OCI-LY7 (cell line): ENCODE data around the gene NRG2. TPM values are rescaled to one million over a fixed set of nuclear protein-coding genes. Genes with fewer than 3 reads are reported as not detected.

ENCODE experiments used
- BruUV-seq: library from RNA; stranded (reverse); fragments of 400-500 nt; replicated peaks from 2 replicates; lab custom pipeline; 2021; lab: Mats Ljungman, UMichigan
- CTCF ChIA-PET: fragments of 300-600 bp; sonication (Branson Sonifier 250); formaldehyde crosslinking; loops from one replicate; lab custom pipeline; 2022; ENCODE audit warnings: antibody characterized with exemption; ENCODE audit not compliant: unreplicated experiment; lab: Charles Lee
- POLR2A ChIA-PET: fragments of 300-600 bp; sonication (Branson Sonifier 250); formaldehyde crosslinking; loops from one replicate; lab custom pipeline; 2022; ENCODE audit warnings: antibody characterized with exemption; lab: Charles Lee
- DNase-seq: peaks from one replicate; pipeline ENCODE4 v3.0.0-alpha.2; 2015; ENCODE audit warnings: low spot score
- H2AFZ ChIP-seq: fragments of 200-600 bp; sonication (generic), shearing (Covaris generic); 2 replicates; pipeline ENCODE4 v1.6.1; 2014; ENCODE audit warnings: mild to moderate bottlenecking, antibody characterized with exemption, low read length, moderate library complexity
- H3K27ac ChIP-seq: fragments of 200-600 bp; sonication (generic); 2 replicates; pipeline ENCODE4 v1.5.1; 2014; ENCODE audit warnings: mixed run types, low read depth, mild to moderate bottlenecking, moderate library complexity, low read length, inconsistent platforms; ENCODE audit not compliant: poor library complexity, severe bottlenecking
- H3K36me3 ChIP-seq: fragments of 200-600 bp; sonication (generic); 2 replicates; pipeline ENCODE4 v1.6.1; 2014; ENCODE audit warnings: mild to moderate bottlenecking, antibody characterized with exemption, low read length, moderate library complexity, mixed read lengths; ENCODE audit not compliant: insufficient read depth
- H3K4me1 ChIP-seq: fragments of 200-600 bp; sonication (generic); 2 replicates; pipeline ENCODE4 v1.5.1; 2014; ENCODE audit warnings: mild to moderate bottlenecking, low read length; ENCODE audit not compliant: insufficient read depth, poor library complexity, severe bottlenecking
- H3K4me2 ChIP-seq: fragments of 200-600 bp; sonication (generic); 2 replicates; pipeline ENCODE4 v1.6.1; 2014; ENCODE audit warnings: mild to moderate bottlenecking, low read length
- H3K4me3 ChIP-seq: fragments of 200-600 bp; sonication (generic); 2 replicates; pipeline ENCODE4 v1.5.1; 2014; ENCODE audit warnings: mild to moderate bottlenecking, low read depth, low read length; ENCODE audit not compliant: poor library complexity, severe bottlenecking
- H3K79me2 ChIP-seq: fragments of 200-600 bp; sonication (generic); 2 replicates; pipeline ENCODE4 v1.6.1; 2016; ENCODE audit warnings: low read depth, mild to moderate bottlenecking, low read length, moderate library complexity, mixed read lengths; ENCODE audit not compliant: insufficient read depth
- H3K9me2 ChIP-seq: fragments of 200-600 bp; sonication (generic); 2 replicates; pipeline ENCODE4 v1.6.1; 2016; ENCODE audit warnings: mild to moderate bottlenecking, low read length, mixed read lengths; ENCODE audit not compliant: insufficient read depth
- H3K9me3 ChIP-seq: fragments of 200-600 bp; sonication (generic); 2 replicates; pipeline ENCODE4 v1.6.1; 2014; ENCODE audit warnings: mild to moderate bottlenecking, mixed run types, low read length, mixed read lengths
- H4K20me1 ChIP-seq: fragments of 200-600 bp; sonication (generic); 2 replicates; pipeline ENCODE4 v1.6.1; 2014; ENCODE audit warnings: mild to moderate bottlenecking, antibody characterized with exemption, low read length, moderate library complexity, mixed read lengths; ENCODE audit not compliant: insufficient read depth
- EZH2phosphoT487 ChIP-seq: fragments of 200-600 bp; sonication (generic); IDR thresholded peaks from 2 replicates; pipeline ENCODE4 v1.6.1; 2018; ENCODE audit warnings: low read depth, borderline replicate concordance, mild to moderate bottlenecking, mixed run types, antibody characterized with exemption, low read length, moderate library complexity, mixed read lengths
- intact Hi-C: fragments of 100-400 bp; cut with micrococcal nuclease; formaldehyde crosslinking; loops from one replicate; pipeline ENCODE4 v1.10.0; 2022; ENCODE audit not compliant: unreplicated experiment
- total RNA-seq, 2 experiments: library from RNA; depleted of rRNA in 1 of 2; stranded (reverse); fragments of >200 nt in 1 of 2; shearing (Covaris generic) in 1 of 2; gene quantifications; 2 replicates each; pipeline ENCODE4 v1.2.3, GENCODE V29; 2014 to 2022
- TF ChIP-seq, protein P1 (sequence below): fragments of 200-600 bp; sonication (generic); conservative IDR thresholded peaks from 2 replicates; pipeline ENCODE4 v1.5.1; 2014; ENCODE audit warnings: mild to moderate bottlenecking, antibody characterized with exemption, low read length, moderate library complexity, mixed read lengths

NRG2 gene
- total RNA-seq, 2 experiments from 2014 or later: 1.7 TPM; not detected in 1

GRCh38 chr5:140073296-140073695, 30.2 kb upstream of the NRG2 start:
- no peak overlapping the region for H3K27ac ChIP-seq
- H3K4me1 ChIP-seq: no peaks in the 10 kb centered on the region
- no peaks in the 10 kb centered on the region for H3K79me2 ChIP-seq
- H3K9me2 ChIP-seq: no peaks in the 10 kb centered on the region
- no peak overlapping the region for H2AFZ ChIP-seq
- TF ChIP-seq, protein P1, sequence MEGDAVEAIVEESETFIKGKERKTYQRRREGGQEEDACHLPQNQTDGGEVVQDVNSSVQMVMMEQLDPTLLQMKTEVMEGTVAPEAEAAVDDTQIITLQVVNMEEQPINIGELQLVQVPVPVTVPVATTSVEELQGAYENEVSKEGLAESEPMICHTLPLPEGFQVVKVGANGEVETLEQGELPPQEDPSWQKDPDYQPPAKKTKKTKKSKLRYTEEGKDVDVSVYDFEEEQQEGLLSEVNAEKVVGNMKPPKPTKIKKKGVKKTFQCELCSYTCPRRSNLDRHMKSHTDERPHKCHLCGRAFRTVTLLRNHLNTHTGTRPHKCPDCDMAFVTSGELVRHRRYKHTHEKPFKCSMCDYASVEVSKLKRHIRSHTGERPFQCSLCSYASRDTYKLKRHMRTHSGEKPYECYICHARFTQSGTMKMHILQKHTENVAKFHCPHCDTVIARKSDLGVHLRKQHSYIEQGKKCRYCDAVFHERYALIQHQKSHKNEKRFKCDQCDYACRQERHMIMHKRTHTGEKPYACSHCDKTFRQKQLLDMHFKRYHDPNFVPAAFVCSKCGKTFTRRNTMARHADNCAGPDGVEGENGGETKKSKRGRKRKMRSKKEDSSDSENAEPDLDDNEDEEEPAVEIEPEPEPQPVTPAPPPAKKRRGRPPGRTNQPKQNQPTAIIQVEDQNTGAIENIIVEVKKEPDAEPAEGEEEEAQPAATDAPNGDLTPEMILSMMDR: peak; percentile 96
- TF ChIP-seq EZH2phosphoT487: no peak
- H3K9me3 ChIP-seq: no peaks in the 10 kb centered on the region
- no peak overlapping the region for H3K4me2 ChIP-seq
- H4K20me1 ChIP-seq: no peaks in the 10 kb centered on the region
- ChIA-PET POLR2A (interaction anchor here (0.5 to 1.5 kb wide), 5 partner anchors 9 to 104 kb away, joined by 3 to 7 read pairs (median 3); no protein-coding TSS in a partner anchor), CTCF (interaction anchor here (1.0 kb wide), 1 partner anchor 82 kb away, joined by 3 read pairs; no protein-coding TSS in a partner anchor)
- peak; percentile 41 for DNase-seq
- BruUV-seq: no TSS peak
- no peaks in the 10 kb centered on the region for H3K36me3 ChIP-seq
- intact Hi-C loops: loop anchor here (1.0 to 5.0 kb wide), 3 partner anchors 34 to 84 kb away; no protein-coding TSS in a partner anchor
- H3K4me3 ChIP-seq: no peak overlapping the region

DNA sequence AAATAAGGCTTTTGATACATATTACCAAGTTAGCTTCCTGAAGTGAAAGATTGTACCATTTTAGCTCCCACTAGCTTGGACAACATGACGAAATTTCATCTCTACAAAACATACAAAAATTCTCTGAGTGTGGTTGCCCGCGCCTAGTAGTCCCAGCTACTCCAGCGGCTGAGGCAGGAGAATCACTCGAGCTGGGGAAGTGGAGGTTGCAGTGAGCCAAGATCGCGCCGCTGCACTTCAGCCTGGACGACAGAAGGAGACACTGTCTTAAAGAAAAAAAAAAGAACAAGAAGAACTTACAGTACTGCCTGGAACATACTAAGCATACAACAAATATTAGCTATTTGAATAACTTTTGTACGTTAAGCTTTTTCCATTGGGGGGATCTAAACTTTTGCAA, 29.7 kb upstream of the NRG2 start:
- Histone ChIP-seq H2AFZ (no peak overlapping the region), H3K9me3 (no peaks in the 10 kb centered on the region), H3K9me2 (no peaks in the 10 kb centered on the region), H4K20me1 (no peaks in the 10 kb centered on the region), H3K36me3 (no peaks in the 10 kb centered on the region), H3K4me1 (no peaks in the 10 kb centered on the region), H3K4me2 (no peak overlapping the region), H3K4me3 (no peak overlapping the region), H3K79me2 (no peaks in the 10 kb centered on the region), H3K27ac (no peak overlapping the region)
- DNase-seq: no peak
- BruUV-seq: no TSS peak
- TF ChIP-seq, protein P1: no peak
- no peak for TF ChIP-seq EZH2phosphoT487
- ChIA-PET CTCF (interaction anchor here (1.0 kb wide), 1 partner anchor 82 kb away, joined by 3 read pairs; no protein-coding TSS in a partner anchor), POLR2A (interaction anchor here (0.5 to 1.5 kb wide), 5 partner anchors 9 to 104 kb away, joined by 3 to 7 read pairs (median 3); no protein-coding TSS in a partner anchor)
- intact Hi-C loops: loop anchor here (1.0 to 5.0 kb wide), 3 partner anchors 34 to 84 kb away; no protein-coding TSS in a partner anchor

GRCh38 chr5:140060816-140061215, 17.7 kb upstream of the NRG2 start:
- no peak for TF ChIP-seq EZH2phosphoT487
- TF ChIP-seq, protein P1: no peak
- Histone ChIP-seq H3K36me3 (no peaks in the 10 kb centered on the region), H3K27ac (no peak overlapping the region), H3K79me2 (no peaks in the 10 kb centered on the region), H3K9me3 (no peaks in the 10 kb centered on the region), H3K4me3 (no peak overlapping the region), H4K20me1 (no peaks in the 10 kb centered on the region), H3K4me2 (no peak overlapping the region), H3K4me1 (no peaks in the 10 kb centered on the region), H3K9me2 (no peaks in the 10 kb centered on the region), H2AFZ (no peak overlapping the region)
- BruUV-seq: no TSS peak
- DNase-seq: no peak
- intact Hi-C loops: no loop called here
- CTCF ChIA-PET: no interaction called here
- POLR2A ChIA-PET: interaction anchor here (0.6 to 1.0 kb wide), 2 partner anchors 12 to 19 kb away, joined by 3 to 4 read pairs; no protein-coding TSS in a partner anchor
